ENCODE measurements around the gene SLC39A9.

Gene SLC39A9

DNA sequence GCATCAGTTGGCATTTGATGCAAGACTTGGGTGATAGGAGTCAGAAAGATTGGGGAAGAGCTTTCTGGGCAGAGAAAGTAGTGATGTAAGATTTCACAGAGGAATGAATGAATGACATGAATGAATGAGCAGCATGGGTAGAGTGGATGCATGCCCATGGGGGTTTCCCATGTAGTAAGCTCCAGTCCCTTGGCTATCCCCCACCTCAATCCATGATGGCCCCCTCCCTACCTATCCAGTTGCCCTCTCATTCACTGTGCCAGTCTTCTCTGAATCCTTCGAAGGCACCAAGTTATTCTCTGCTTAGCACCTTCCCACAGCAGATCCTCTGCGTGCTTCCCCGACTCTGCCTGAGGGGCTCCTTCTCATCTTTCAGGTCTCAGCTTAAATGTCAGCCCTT, 32.4 kb upstream of the SLC39A9 start:
- FAIRE-seq: no peak
- TF ChIP-seq TAF1 (IDR thresholded peaks at IDR 0.05; ENCODE audit: low read depth, low read length) (no peak), SPI1 (IDR thresholded peaks at IDR 0.05; ENCODE audit: low read depth, low read length) (no peak), POLR2A (IDR thresholded peaks at IDR 0.05; ENCODE audit: low read depth, low read length) (no peak)
- DNase-seq (ENCODE audit: insufficient read length, low spot score): no peak

DNA sequence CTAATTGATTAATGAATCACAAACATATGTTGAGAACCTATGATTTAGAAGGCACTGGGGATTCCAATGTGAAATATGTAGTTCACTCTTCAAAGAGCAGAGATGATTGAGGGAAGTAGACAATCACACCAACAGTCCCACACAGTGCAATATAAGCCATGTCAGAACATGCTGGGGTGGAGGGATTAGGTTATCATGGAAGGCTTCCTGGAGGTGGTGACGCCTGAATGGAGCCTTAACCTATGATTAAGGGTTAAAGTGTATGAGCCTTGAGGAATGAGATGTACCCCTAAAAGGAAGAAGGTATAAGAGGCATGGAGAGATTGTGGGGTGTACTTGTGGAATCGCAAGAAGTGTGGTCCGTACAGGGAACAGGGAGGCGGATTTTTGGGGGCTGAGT, 31.7 kb upstream of the SLC39A9 start:
- DNase-seq (ENCODE audit: insufficient read length, low spot score) (no peak), FAIRE-seq (no peak)
- TF ChIP-seq PAX5 (IDR thresholded peaks at IDR 0.05; ENCODE audit: insufficient read depth, low read length, severe bottlenecking) (no peak), TAF1 (IDR thresholded peaks at IDR 0.05; ENCODE audit: low read depth, low read length) (no peak), POLR2AphosphoS5 (IDR thresholded peaks at IDR 0.05; ENCODE audit: low read depth, low read length) (no peak), SPI1 (IDR thresholded peaks at IDR 0.05; ENCODE audit: low read depth, low read length) (no peak), POLR2A (IDR thresholded peaks at IDR 0.05; ENCODE audit: low read depth, low read length) (no peak), POU2F2 (IDR thresholded peaks at IDR 0.05; ENCODE audit: low read depth, low read length) (no peak)

- FAIRE-seq: no peak
- TF ChIP-seq POU2F2 (IDR thresholded peaks at IDR 0.05; ENCODE audit: low read depth, low read length): no peak
- no peak for TF ChIP-seq POLR2A (IDR thresholded peaks at IDR 0.05; ENCODE audit: low read depth, low read length)
- no peak for TF ChIP-seq POLR2AphosphoS5 (IDR thresholded peaks at IDR 0.05; ENCODE audit: low read depth, low read length)
- no peak for TF ChIP-seq PAX5 (IDR thresholded peaks at IDR 0.05; ENCODE audit: insufficient read depth, low read length, severe bottlenecking)
- TF ChIP-seq TAF1 (IDR thresholded peaks at IDR 0.05; ENCODE audit: low read depth, low read length): no peak
- TF ChIP-seq SPI1 (IDR thresholded peaks at IDR 0.05; ENCODE audit: low read depth, low read length): no peak
- no peak for DNase-seq (ENCODE audit: insufficient read length, low spot score)
Measured at GRCh38 chr14:69368381-69368780, 30.1 kb upstream of the SLC39A9 start.

GRCh38 chr14:69370061-69370460, 28.4 kb upstream of the SLC39A9 start:
- TF ChIP-seq POLR2AphosphoS5 (IDR thresholded peaks at IDR 0.05; ENCODE audit: low read depth, low read length) (no peak), PAX5 (IDR thresholded peaks at IDR 0.05; ENCODE audit: insufficient read depth, low read length, severe bottlenecking) (no peak), POU2F2 (IDR thresholded peaks at IDR 0.05; ENCODE audit: low read depth, low read length) (no peak), POLR2A (IDR thresholded peaks at IDR 0.05; ENCODE audit: low read depth, low read length) (no peak), SPI1 (IDR thresholded peaks at IDR 0.05; ENCODE audit: low read depth, low read length) (no peak), TAF1 (IDR thresholded peaks at IDR 0.05; ENCODE audit: low read depth, low read length) (no peak)
- FAIRE-seq (no peak), DNase-seq (ENCODE audit: insufficient read length, low spot score) (no peak)

GRCh38 chr14:69372146-69372545, 26.3 kb upstream of the SLC39A9 start:
- FAIRE-seq: no peak
- no peak for DNase-seq (ENCODE audit: insufficient read length, low spot score)
- no peak for TF ChIP-seq POLR2A (IDR thresholded peaks at IDR 0.05; ENCODE audit: low read depth, low read length)
- TF ChIP-seq POU2F2 (IDR thresholded peaks at IDR 0.05; ENCODE audit: low read depth, low read length): no peak
- TF ChIP-seq SPI1 (IDR thresholded peaks at IDR 0.05; ENCODE audit: low read depth, low read length): no peak
- TF ChIP-seq POLR2AphosphoS5 (IDR thresholded peaks at IDR 0.05; ENCODE audit: low read depth, low read length): no peak
- TF ChIP-seq PAX5 (IDR thresholded peaks at IDR 0.05; ENCODE audit: insufficient read depth, low read length, severe bottlenecking): no peak
- TF ChIP-seq TAF1 (IDR thresholded peaks at IDR 0.05; ENCODE audit: low read depth, low read length): no peak

- DNase-seq (ENCODE audit: insufficient read length, low spot score): no peak
Measured at GRCh38 chr14:69373104-69373503, 25.4 kb upstream of the SLC39A9 start.

DNA sequence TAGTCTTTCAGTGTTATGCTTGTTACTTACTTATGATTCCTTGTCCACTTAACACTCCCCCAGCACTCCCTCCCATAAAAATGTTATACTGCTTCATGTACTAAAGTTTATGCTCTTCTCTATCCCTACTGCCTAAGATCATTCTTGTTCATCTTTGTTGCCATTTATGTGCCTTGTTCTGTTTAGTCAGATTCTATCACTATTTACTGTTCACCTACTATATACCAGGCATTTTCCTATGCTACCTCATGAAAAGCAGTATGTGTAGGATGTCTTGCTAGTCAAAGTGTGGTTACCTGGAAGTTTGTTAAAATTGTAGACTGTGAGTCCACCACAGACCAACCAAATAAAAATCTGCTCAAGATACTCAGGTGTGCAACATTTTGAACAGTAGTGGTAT, 24.3 kb upstream of the SLC39A9 start:
- DNase-seq (ENCODE audit: insufficient read length, low spot score) (no peak), FAIRE-seq (no peak)
- TF ChIP-seq POLR2AphosphoS5 (IDR thresholded peaks at IDR 0.05; ENCODE audit: low read depth, low read length) (no peak), TAF1 (IDR thresholded peaks at IDR 0.05; ENCODE audit: low read depth, low read length) (no peak), POLR2A (IDR thresholded peaks at IDR 0.05; ENCODE audit: low read depth, low read length) (no peak), POU2F2 (IDR thresholded peaks at IDR 0.05; ENCODE audit: low read depth, low read length) (no peak), SPI1 (IDR thresholded peaks at IDR 0.05; ENCODE audit: low read depth, low read length) (no peak), PAX5 (IDR thresholded peaks at IDR 0.05; ENCODE audit: insufficient read depth, low read length, severe bottlenecking) (no peak)

More at GRCh38 chr14:69373104-69373503, 25.4 kb upstream of the SLC39A9 start:
- FAIRE-seq: no peak
- no peak for TF ChIP-seq SPI1 (IDR thresholded peaks at IDR 0.05; ENCODE audit: low read depth, low read length)
- no peak for TF ChIP-seq PAX5 (IDR thresholded peaks at IDR 0.05; ENCODE audit: insufficient read depth, low read length, severe bottlenecking)
- no peak for TF ChIP-seq POLR2A (IDR thresholded peaks at IDR 0.05; ENCODE audit: low read depth, low read length)

GRCh38 chr14:69375182-69375581, 23.3 kb upstream of the SLC39A9 start:
- DNase-seq (ENCODE audit: insufficient read length, low spot score) (no peak), FAIRE-seq (no peak)
- TF ChIP-seq PAX5 (IDR thresholded peaks at IDR 0.05; ENCODE audit: insufficient read depth, low read length, severe bottlenecking) (no peak), POLR2A (IDR thresholded peaks at IDR 0.05; ENCODE audit: low read depth, low read length) (no peak), POU2F2 (IDR thresholded peaks at IDR 0.05; ENCODE audit: low read depth, low read length) (no peak), TAF1 (IDR thresholded peaks at IDR 0.05; ENCODE audit: low read depth, low read length) (no peak), POLR2AphosphoS5 (IDR thresholded peaks at IDR 0.05; ENCODE audit: low read depth, low read length) (no peak), SPI1 (IDR thresholded peaks at IDR 0.05; ENCODE audit: low read depth, low read length) (no peak)

DNA sequence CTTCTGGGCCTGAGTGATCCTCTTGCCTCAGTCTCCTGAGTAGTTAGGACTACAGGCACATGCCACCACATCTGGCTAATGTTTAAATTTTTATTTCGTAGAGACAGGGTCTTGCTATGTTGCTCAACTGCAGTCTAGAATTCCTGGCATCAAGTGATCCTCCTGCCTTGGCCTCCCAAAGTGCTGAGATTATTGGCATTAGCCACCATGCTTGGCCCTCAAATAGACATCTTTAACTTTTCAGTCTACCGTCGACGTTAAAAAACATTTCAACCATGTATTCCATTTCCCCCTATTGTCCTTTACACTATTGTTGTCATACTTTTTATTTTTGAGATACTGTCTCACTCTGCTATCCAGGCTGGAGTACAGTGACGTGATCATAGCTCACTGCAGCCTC, 22.8 kb upstream of the SLC39A9 start:
- TF ChIP-seq PAX5 (IDR thresholded peaks at IDR 0.05; ENCODE audit: insufficient read depth, low read length, severe bottlenecking): no peak
- TF ChIP-seq POLR2A (IDR thresholded peaks at IDR 0.05; ENCODE audit: low read depth, low read length): peak; percentile 56; the same call in 1 of the 2 replicates
- TF ChIP-seq POLR2AphosphoS5 (IDR thresholded peaks at IDR 0.05; ENCODE audit: low read depth, low read length): peak; percentile 55; the same call in 1 of the 2 replicates
- DNase-seq (ENCODE audit: insufficient read length, low spot score) (no peak), FAIRE-seq (no peak)

DNA sequence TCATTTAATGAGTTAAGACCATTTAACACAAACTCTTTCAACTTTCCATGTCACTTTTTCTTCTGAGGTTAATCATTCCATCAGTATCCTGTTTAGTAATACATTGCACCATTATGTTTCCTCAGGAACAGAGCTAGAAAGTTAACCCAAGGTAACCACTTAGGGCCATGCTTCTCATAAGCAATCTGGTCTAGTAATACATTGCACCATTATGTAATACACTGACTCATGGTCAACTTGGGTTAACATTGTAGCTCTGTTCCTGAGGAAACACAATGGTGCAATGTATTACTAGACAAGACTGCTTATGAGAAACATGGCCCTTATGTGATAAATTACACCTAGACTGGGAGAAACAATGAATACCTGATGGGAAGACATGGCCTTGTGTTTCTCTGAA, 22.1 kb upstream of the SLC39A9 start:
- FAIRE-seq: peak; percentile 52
- no peak for TF ChIP-seq POLR2AphosphoS5 (IDR thresholded peaks at IDR 0.05; ENCODE audit: low read depth, low read length)
- TF ChIP-seq POU2F2 (IDR thresholded peaks at IDR 0.05; ENCODE audit: low read depth, low read length): no peak
- TF ChIP-seq TAF1 (IDR thresholded peaks at IDR 0.05; ENCODE audit: low read depth, low read length): no peak
- TF ChIP-seq PAX5 (IDR thresholded peaks at IDR 0.05; ENCODE audit: insufficient read depth, low read length, severe bottlenecking): no peak
- DNase-seq (ENCODE audit: insufficient read length, low spot score): no peak
